K562 (cell line): ENCODE data around the gene ST6GAL1. TPM values are rescaled to one million over a fixed set of nuclear protein-coding genes. Genes with fewer than 3 reads are reported as not detected.

Experiments used
- ATAC-seq: fragments of 200-7000 bp; cut with Tn5 transposase; 3 replicates; pipeline ENCODE4 v1.9.1; 2020; ENCODE audit warnings: moderate library complexity
- BruUV-seq: library from RNA; stranded (reverse); fragments of 400-500 nt; replicated peaks from 2 replicates; lab custom pipeline; 2021; lab: Mats Ljungman, UMichigan
- CTCF ChIA-PET: fragments of 300-600 bp; formaldehyde crosslinking; extraction: SDS; loops from one replicate; lab custom pipeline; 2021; ENCODE audit warnings: low intra/inter-chr PET ratio; lab: Yijun Ruan, JAX
- POLR2A ChIA-PET: fragments of 300-600, 350-650 bp; sonication (Branson Sonifier 250); formaldehyde crosslinking; extraction: SDS; loops from one replicate; lab custom pipeline; 2021; ENCODE audit warnings: antibody characterized with exemption, inconsistent platforms; lab: Yijun Ruan, JAX
- DNase-seq, 4 experiments: peaks; one replicate each; pipeline versions ENCODE4 v3.0.0 to v3.0.0-alpha.2; 2011 to 2018; ENCODE audit warnings: low spot score in 3 of 4, mixed read lengths in 3 of 4; ENCODE audit errors: extremely low read depth in 1 of 4
- FAIRE-seq: peaks from 2 replicates; lab custom pipeline; 2011; peaks lifted over from hg19 to GRCh38; lab: Jason Lieb, UNC
- H2AFZ ChIP-seq: 2 replicates; pipeline ENCODE4 v1.6.0; 2011; ENCODE audit warnings: low read depth, low read length, control low read depth, inconsistent platforms
- H3K27ac ChIP-seq: fragments of 200-600 bp; 3 replicates; pipeline ENCODE4 v1.8.0; 2011; ENCODE audit warnings: low read depth, mild to moderate bottlenecking, control low read depth, inconsistent platforms, low read length, moderate library complexity, mixed read lengths; ENCODE audit errors: extremely low read depth
- H3K27me3 ChIP-seq, 2 experiments: fragments of 300-600 bp in 1 of 2; 2 replicates in 1 of 2; 3 replicates in 1 of 2; pipeline versions ENCODE4 v1.6.0 to v1.8.0; 2011; ENCODE audit warnings: inconsistent platforms in 2 of 2, low read length in 2 of 2, mild to moderate bottlenecking in 1 of 2, mixed read lengths in 1 of 2, moderate library complexity in 1 of 2; ENCODE audit not compliant: control insufficient read depth in 2 of 2, insufficient read depth in 2 of 2
- H3K36me3 ChIP-seq: fragments of 300-600 bp; 3 replicates; pipeline ENCODE4 v1.8.0; 2011; ENCODE audit warnings: mild to moderate bottlenecking, low read length, inconsistent platforms; ENCODE audit not compliant: control insufficient read depth, insufficient read depth
- H3K4me1 ChIP-seq, 2 experiments: fragments of 200-600 bp in 1 of 2; replicated peaks in 1 of 2; 2 replicates in 1 of 2; 3 replicates in 1 of 2; pipeline versions ENCODE4 v1.5.1 to v1.8.0; 2011; ENCODE audit warnings: inconsistent platforms in 2 of 2, low read length in 2 of 2, mild to moderate bottlenecking in 1 of 2, mixed read lengths in 1 of 2, moderate library complexity in 1 of 2; ENCODE audit not compliant: control insufficient read depth in 2 of 2, insufficient read depth in 2 of 2
- H3K4me2 ChIP-seq: 2 replicates; pipeline ENCODE4 v1.6.1; 2011; ENCODE audit warnings: low read length, control low read depth, inconsistent platforms, mixed read lengths; ENCODE audit not compliant: insufficient read depth
- H3K4me3 ChIP-seq: fragments of 200-600 bp; sonication (generic), shearing (Covaris generic); 2 replicates; pipeline ENCODE4 v1.5.1; 2016; ENCODE audit warnings: control low read depth, inconsistent platforms
- H3K79me2 ChIP-seq: fragments of 200-600 bp; 3 replicates; pipeline ENCODE4 v1.8.0; 2011; ENCODE audit warnings: low read length, inconsistent platforms; ENCODE audit not compliant: control insufficient read depth, insufficient read depth
- H3K9ac ChIP-seq, 2 experiments: 2 replicates each; pipeline versions ENCODE4 v1.6.0 to v1.6.1; 2011; ENCODE audit warnings: low read depth in 2 of 2, low read length in 2 of 2, control low read depth in 1 of 2, inconsistent platforms in 1 of 2, mild to moderate bottlenecking in 1 of 2, mixed read lengths in 1 of 2; ENCODE audit not compliant: insufficient read depth in 1 of 2
- H3K9me1 ChIP-seq: one replicate; pipeline ENCODE4 v1.6.0; 2011; ENCODE audit warnings: inconsistent platforms, mild to moderate bottlenecking, low read length, moderate library complexity; ENCODE audit not compliant: control insufficient read depth, insufficient read depth
- H3K9me3 ChIP-seq: replicated peaks from 2 replicates; pipeline ENCODE4 v1.5.1; 2011; ENCODE audit warnings: low read depth, low read length, inconsistent platforms; ENCODE audit not compliant: control insufficient read depth, insufficient read depth
- H4K20me1 ChIP-seq: replicated peaks from 2 replicates; pipeline ENCODE4 v1.6.1; 2011; ENCODE audit warnings: low read length, inconsistent platforms, mixed read lengths; ENCODE audit not compliant: control insufficient read depth, insufficient read depth
- ESRRA ChIP-seq: fragments of 450-650 bp; IDR thresholded peaks from 2 replicates; pipeline ENCODE4 v1.6.1; 2014; ENCODE audit warnings: low read depth, mild to moderate bottlenecking, moderate library complexity, borderline replicate concordance
- RUNX1 ChIP-seq: sonication (generic); IDR thresholded peaks from 2 replicates; pipeline ENCODE4 v1.6.1; 2016; ENCODE audit warnings: antibody characterized with exemption, low read depth
- ZNF830 ChIP-seq: fragments of 250-450 bp; sonication (Bioruptor Pico); IDR thresholded peaks from 2 replicates; pipeline ENCODE4 v1.5.0; 2021; ENCODE audit warnings: mild to moderate bottlenecking
- WGBS: fragments of 100-300 bp; shearing (Covaris generic); methylation state at CpG from one replicate; pipeline ENCODE4 v1.1.6; 2016; ENCODE audit warnings: low coverage, mixed read lengths; ENCODE audit not compliant: insufficient coverage; ENCODE audit errors: missing lambda C conversion rate; 5-methylcytosine and 5-hydroxymethylcytosine counted together
- in situ Hi-C: fragments of 300-500 bp; cut with MboI; formaldehyde crosslinking; loops from 4 replicates; pipeline ENCODE4 v1.15.0; 2018; ENCODE audit warnings: inconsistent platforms, mixed read lengths
- intact Hi-C: fragments of 100-400 bp; cut with micrococcal nuclease; formaldehyde crosslinking; loops from 2 replicates; pipeline ENCODE4 v1.14.2; 2022
- polyA plus RNA-seq, 8 experiments: library from polyadenylated mRNA; depleted of rRNA in 4 of 8; stranded (reverse) in 5 of 8; unstranded in 3 of 8; fragments of >200 nt; fragmentation: Nextera tagmentation in 2 of 8; fragmentation: Illumina TruSeq in 1 of 8; extraction: Ambion mirVana in 2 of 8; extraction: Trizol in 1 of 8; gene quantifications; 2 replicates each; pipeline versions ENCODE4 v1.2.1 to v1.2.3, GENCODE V29; 2011 to 2014; ENCODE audit warnings: inconsistent platforms in 1 of 8, missing spikeins in 1 of 8
- total RNA-seq, 7 experiments: library from RNA; depleted of rRNA in 6 of 7; stranded (reverse); fragments of >200 nt in 6 of 7; fragmentation: Illumina TruSeq in 2 of 7; extraction: Trizol in 2 of 7; gene quantifications; 2 replicates each; pipeline versions ENCODE4 v1.2.1 to v1.2.3, GENCODE V29; 2011 to 2021; ENCODE audit warnings: low replicate concordance in 1 of 7

The ST6GAL1 gene
- total and polyA plus RNA-seq, 9 of the 15 experiments (the other 6 are each of a cell fraction or from before 2014, with no cell fraction given): 31.9 to 145 (median 71.0) TPM

DNA sequence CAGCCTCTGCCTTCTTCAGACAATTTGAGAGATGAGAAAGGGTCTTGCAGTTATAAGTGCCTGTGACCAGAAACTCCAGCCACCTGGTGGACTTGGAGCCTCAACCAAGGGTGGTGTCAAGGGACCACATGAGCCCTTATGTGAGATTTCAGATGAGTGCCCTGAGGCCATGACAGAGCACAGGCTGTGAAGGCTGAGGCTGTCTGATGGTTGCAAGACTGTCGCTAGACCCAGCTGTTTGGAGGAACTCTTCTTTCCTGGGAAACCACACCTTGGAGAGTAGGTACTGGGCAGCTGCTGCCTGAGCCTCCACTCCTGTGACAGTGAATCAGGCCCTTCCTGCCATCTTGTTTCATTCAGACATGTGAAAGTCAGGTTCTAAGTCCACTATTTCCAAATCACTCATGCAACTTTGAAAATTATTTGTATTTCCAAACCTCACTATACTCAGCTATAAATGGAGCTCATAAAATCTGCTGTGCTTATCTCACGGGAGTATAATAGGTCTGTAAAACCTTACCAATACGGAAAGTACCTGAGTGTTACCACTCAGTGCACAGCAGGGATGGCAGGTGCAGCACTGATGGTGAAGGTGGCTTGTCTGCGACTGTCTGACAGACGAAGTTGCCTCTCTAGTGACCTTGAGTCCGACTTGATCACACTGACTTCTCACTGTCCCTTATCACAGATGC is 109.5 kb downstream of the ST6GAL1 start:
- DNase-seq (no peak), FAIRE-seq (peak; percentile 52), ATAC-seq (peak; percentile 38)
- no peaks in the 10 kb centered on the region for H3K27me3 ChIP-seq
- no peak overlapping the region for H3K9ac ChIP-seq
- no peaks in the 10 kb centered on the region for H3K9me1 ChIP-seq
- peaks cover 18 to 31% of the 10 kb centered on the region in 2 experiments for H3K4me1 ChIP-seq
- POLR2A ChIA-PET: no interaction called here
- no TSS peak for BruUV-seq
- WGBS: 38% methylated on average over 6 of the region's 6 CpGs
- CTCF ChIA-PET: no interaction called here
- intact Hi-C loops: loop anchor here (5.0 kb wide), 1 partner anchor 43 kb away; no protein-coding TSS in a partner anchor
- H3K4me2 ChIP-seq: no peak overlapping the region
- H3K79me2 ChIP-seq: peaks cover 9% of the 10 kb centered on the region; the same call in 2 of the 3 replicates
- no peak overlapping the region for H2AFZ ChIP-seq
- TF ChIP-seq RUNX1 (no peak), ZNF830 (CRISPR knock-in tag) (no peak), ESRRA (peak; percentile 58)
- in situ Hi-C loops: no loop called here
- no peaks in the 10 kb centered on the region for H4K20me1 ChIP-seq
- no peaks in the 10 kb centered on the region for H3K9me3 ChIP-seq
- H3K4me3 ChIP-seq: no peak overlapping the region
- H3K27ac ChIP-seq: peak overlapping the region; percentile 76; the same call in 1 of the 3 replicates
- H3K36me3 ChIP-seq: peaks cover 62% of the 10 kb centered on the region
